GM18861 (cell line): ENCODE results near the gene CLEC16A.

ENCODE experiments used
- ATAC-seq: cut with Tn5 transposase; IDR thresholded peaks from one replicate; pipeline ENCODE4 v1.9.1; 2021; ENCODE audit not compliant: unreplicated experiment

CLEC16A gene

DNA sequence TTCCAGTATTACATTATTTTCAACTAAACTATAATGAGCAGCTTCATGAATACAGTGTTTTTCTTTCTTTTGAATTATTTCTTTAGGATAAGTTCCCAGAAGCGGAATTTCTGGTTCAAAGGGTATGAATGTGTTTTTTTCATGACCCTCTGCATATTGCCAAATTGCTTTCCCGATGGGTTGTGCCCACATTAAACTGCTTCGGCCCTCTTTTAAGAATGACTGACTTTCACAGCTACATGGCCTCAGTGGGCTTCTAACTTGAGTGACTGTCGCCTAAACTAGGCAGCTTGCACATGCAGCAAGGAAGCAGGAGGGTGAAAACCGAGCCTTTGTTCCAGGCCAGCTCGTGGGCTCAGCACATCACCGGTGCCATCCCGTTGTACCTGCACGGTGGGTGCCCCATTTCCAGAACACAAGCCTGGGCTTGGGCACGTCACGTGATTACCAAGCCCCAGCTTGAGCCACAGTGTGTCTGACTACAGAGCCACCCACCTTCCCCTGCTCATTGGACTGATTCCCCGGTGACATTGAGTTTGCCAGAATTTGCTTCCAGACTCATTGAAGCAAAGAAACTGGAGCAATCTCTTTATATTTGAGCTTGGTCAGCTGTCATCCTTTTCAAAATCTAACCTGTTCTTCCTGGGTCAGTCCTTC lies 112.8 kb downstream of the CLEC16A start:
- ATAC-seq, result no peak

GRCh38 chr16:11057711-11058345 lies 113.5 kb downstream of the CLEC16A start:
- no peak for ATAC-seq

DNA sequence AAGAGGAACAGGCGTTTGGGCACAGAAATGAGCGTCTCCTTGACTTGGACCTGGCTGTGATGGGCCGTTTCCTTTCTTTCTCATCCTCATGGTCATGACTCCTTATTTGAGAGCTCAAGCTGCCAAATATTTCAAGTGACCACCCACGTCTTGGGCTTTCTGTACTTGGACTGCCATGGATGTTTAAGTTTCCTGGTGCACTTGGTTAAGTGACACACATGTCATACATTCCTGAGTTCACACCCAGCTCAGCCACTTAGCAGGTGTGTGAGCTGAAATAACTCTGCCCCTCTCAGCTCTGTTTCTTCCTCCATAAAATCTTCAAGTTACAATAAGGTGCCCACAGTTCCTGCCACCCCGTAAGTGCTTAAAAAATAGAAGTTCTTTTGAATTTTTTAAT lies 114.5 kb downstream of the CLEC16A start:
- ATAC-seq, result no peak

DNA sequence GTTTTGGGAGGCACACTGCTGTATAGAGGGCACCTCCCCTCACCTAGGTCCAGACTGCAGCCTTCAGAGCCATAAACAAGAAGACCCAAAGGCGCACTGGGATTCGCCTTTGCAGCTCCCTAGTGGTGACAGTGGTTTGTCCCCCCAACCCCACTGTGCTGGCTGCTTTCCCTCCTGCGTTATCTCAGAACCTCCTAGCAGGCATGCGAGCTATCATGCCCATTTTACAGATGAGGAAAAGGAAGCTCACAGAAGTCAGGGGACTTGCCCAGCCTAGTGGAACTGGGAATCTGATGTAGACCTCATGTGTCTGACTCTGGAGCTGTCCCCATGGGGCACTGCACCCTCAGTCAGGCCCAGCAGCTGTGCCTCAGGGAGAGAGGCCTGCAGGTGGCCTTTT lies 115.2 kb downstream of the CLEC16A start:
- ATAC-seq, result no peak

DNA sequence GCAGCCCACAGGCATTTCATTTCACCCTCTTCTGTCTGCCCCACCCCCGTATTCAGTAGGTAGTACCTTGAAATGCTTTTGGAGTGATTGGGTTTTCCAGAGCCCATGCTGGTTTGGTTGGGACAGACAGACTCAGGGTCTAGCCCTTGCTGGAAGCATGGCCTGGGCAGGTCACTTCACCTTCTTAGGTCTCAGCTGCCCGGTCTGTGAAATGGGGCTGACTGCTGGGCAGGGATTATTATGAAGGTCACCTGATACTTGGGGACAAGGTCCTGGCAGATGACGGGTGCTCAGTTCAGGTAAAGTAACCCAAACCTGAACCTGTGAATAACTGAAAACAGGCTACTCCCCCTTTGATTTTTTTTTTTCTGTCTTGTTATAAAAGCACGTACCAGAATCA lies 116.0 kb downstream of the CLEC16A start:
- ATAC-seq, result no peak

- no peak for ATAC-seq
Observed at GRCh38 chr16:11060842-11061241, 116.5 kb downstream of the CLEC16A start.

DNA sequence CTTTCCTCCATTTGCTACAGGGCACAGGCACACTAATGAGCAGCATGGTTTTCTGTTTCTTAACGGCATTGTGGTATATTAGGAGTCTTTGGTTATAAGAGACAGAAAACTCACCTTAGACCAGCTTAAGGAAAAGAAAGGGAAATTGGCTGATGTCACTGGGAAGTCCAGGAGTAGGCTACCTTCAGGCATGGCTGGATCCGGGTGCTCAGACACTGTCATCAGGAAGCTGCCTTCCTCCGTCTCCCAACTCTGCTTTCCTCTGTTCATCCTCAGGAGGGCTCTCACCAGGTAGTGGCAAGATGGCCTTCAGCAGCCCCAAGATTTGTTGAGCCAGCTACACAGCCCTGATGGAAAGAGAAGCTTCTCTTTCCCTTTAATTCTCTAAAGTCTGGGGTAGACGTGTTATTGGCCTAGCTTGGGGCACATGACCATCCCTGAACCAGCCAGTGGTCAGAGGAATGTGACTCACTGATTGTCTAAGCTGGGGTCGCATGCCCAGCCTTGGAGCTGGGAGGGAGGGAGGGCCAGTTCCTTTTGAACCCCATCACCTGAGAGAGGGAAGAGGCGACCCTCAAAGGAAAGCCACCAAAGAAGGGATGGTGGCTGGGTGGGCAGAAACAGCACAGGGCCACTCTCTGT lies 117.4 kb downstream of the CLEC16A start:
- ATAC-seq, result no peak

DNA sequence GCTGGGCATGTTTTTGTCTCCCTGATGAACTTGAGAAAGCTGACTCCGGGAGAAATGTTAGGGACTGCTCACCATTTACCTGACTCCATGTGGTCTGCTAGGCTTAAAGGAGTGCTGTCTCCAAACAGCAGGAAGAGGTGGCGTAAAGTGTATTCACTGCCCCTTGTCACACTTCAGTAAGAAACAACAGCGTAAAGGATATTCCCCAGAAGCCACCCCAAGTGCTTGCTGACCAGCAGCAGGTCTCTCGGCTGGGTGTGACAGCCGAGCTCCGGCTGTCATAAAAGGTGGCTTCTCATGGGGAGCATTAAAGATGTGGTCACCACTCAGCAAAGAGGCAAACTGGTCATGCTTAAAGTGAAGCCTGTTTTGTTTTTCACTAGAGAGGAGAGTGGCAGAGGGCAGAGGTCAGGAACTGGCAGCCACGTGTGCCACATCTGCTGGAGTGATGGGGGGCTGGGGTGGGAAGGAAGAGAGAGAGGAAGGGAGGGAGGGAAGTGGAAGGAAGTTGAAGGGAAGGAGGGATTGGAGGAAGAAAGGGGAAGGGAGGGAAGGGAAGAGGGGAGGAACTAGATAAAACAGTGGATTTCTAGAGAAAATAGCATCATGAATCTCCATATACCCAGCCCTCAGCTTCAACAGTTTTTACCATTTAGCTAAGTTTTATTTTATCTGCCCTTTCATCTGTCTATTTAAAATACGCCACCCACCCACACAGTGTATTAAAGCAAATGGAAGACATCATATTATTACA lies 119.3 kb downstream of the CLEC16A start:
- no peak for ATAC-seq

DNA sequence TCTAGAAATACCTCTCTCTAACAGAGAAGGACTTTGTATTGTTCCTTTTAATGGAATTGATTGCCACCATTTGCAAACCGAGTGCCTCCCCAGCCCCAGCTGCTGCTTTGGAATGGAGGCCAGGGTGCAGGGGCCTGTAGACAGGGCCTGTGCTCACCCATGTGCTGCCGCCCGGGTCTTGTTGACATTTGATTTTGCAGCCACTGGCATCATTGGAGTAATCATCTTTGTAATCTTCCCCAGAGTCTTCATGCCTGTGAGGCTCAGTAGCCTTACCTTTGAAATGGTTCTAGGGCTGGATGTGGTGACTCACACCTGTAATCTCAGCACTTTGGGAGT lies 119.8 kb downstream of the CLEC16A start:
- ATAC-seq, result no peak

- ATAC-seq, result no peak
Observed at GRCh38 chr16:11064851-11065250, 120.5 kb downstream of the CLEC16A start.

DNA sequence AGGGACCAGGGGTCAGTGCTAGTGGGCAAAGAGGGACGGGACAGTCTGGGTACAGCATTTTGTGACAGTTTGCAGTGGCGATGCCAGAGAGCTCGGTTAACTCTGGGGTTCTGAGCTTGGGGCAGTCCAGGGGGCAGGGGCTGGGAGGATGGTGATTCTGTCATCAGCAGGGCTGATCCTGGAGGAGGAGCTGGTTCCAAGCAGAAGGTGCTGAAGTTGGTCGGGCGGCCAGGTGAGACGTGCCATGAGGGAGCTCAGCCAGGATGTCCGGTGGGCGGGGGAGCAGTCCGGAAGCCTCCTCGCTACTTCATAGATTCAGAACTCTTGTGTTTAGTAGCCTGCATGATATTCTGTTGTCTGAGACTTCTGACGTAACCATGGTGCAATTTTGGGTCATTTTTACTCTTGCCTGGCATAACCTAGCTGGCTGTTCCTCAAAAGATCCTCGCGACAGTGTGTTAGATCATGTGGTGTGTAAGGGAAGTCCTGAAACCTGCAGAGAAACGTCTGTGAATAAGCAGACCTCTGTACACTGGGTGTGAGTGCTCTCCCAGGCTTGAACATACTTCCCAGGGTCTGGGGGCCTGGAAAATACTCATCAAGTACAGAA lies 122.0 kb downstream of the CLEC16A start:
- no peak for ATAC-seq

GRCh38 chr16:11067266-11067665 lies 122.9 kb downstream of the CLEC16A start:
- no peak for ATAC-seq

DNA sequence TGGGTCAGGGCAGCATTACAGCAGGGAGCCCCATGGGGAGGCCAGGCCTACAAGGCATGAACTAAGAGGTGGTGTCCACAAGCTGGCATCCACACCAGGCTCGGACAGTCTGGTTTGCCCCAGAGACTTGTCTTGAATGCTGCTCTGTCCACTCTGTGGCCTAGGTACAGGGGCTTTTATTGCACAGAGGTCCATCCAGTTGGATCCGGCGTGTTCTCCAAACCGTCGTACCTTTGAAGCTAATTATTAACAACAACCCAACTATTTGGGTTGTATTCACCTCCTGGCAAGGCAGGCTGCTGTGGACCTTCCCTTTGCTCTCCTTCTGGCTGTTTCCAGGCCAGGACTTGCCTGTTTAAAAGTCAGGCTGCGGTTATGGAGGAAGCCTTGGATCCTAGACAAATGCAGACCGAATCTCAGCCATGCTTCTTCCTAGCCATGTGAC lies 123.4 kb downstream of the CLEC16A start:
- ATAC-seq, result no peak

DNA sequence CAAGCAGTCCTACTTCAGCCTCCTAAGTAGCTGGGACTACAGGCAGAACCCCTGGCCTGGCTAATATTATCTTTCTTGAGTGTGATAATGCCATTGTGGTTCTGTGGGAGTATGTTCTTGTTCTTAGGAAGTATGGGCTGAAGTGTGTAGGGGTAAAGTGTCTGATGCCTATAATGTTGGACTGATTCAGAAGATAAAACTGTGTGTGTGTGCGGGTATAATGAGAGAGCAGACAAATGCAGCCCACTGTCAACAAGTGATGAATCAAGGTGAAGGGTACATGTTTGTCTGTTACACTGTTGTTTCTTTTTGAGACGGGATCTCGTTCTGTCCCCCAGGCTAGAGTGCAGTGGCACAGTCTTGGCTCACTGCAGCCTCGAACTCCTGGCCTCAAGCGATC lies 127.5 kb downstream of the CLEC16A start:
- no peak for ATAC-seq

- no peak for ATAC-seq
Observed at GRCh38 chr16:11072420-11073153, 128.2 kb downstream of the CLEC16A start.

GRCh38 chr16:11073407-11073999 lies 129.1 kb downstream of the CLEC16A start:
- no peak for ATAC-seq

GRCh38 chr16:11074131-11074530 lies 129.8 kb downstream of the CLEC16A start:
- ATAC-seq, result no peak

GRCh38 chr16:11075163-11075562 lies 130.8 kb downstream of the CLEC16A start:
- ATAC-seq, result no peak

- peak; percentile 52 for ATAC-seq
Observed at GRCh38 chr16:11076259-11077018, 132.1 kb downstream of the CLEC16A start.
